Panc1 (cell line): ENCODE results near the gene ALDH2. TPM values are rescaled to one million over a fixed set of nuclear protein-coding genes. Genes with fewer than 3 reads are reported as not detected.

Experiments
- ATAC-seq: fragments of 200-7000 bp; cut with Tn5 transposase; 2 replicates; pipeline ENCODE4 v1.9.1; 2020; ENCODE audit warnings: mild to moderate bottlenecking, moderate library complexity
- BruUV-seq: library from RNA; stranded (reverse); fragments of 400-500 nt; replicated peaks from 2 replicates; lab custom pipeline; 2021; lab: Mats Ljungman, UMichigan
- CTCF ChIA-PET: fragments of 300-600 bp; sonication (Branson Sonifier 250); formaldehyde crosslinking; loops from one replicate; lab custom pipeline; 2022; ENCODE audit warnings: antibody characterized with exemption; lab: Charles Lee
- POLR2A ChIA-PET: fragments of 300-600 bp; sonication (Branson Sonifier 250); formaldehyde crosslinking; loops from one replicate; lab custom pipeline; 2022; ENCODE audit warnings: antibody characterized with exemption; lab: Charles Lee
- DNase-seq: peaks from one replicate; pipeline ENCODE4 v3.0.0-alpha.2; 2010; ENCODE audit warnings: low read depth, low spot score
- H3K27ac ChIP-seq: 2 replicates; pipeline ENCODE4 v1.5.1; 2011; ENCODE audit warnings: mild to moderate bottlenecking, low read length, inconsistent platforms
- H3K27me3 ChIP-seq: fragments of 200-500 bp; sonication (Bioruptor generic); 2 replicates; pipeline ENCODE4 v1.6.0; 2014; ENCODE audit warnings: low read length, inconsistent platforms; ENCODE audit not compliant: control insufficient read depth, insufficient read depth
- H3K36me3 ChIP-seq: fragments of 200-500 bp; sonication (Bioruptor generic); 2 replicates; pipeline ENCODE4 v1.5.1; 2014; ENCODE audit warnings: inconsistent platforms, mild to moderate bottlenecking, low read length, moderate library complexity; ENCODE audit not compliant: control insufficient read depth, insufficient read depth
- H3K4me1 ChIP-seq: 2 replicates; pipeline ENCODE4 v1.5.1; 2011; ENCODE audit warnings: inconsistent platforms, mild to moderate bottlenecking, low read length, moderate library complexity; ENCODE audit not compliant: control insufficient read depth, insufficient read depth
- H3K4me3 ChIP-seq, 2 experiments: 2 replicates each; pipeline ENCODE4 v1.5.1; 2011 to 2012; ENCODE audit warnings: low read depth in 2 of 2, low read length in 2 of 2, mild to moderate bottlenecking in 2 of 2, inconsistent platforms in 1 of 2, moderate library complexity in 1 of 2
- H3K9me3 ChIP-seq: fragments of 200-500 bp; sonication (Bioruptor generic); 2 replicates; pipeline ENCODE4 v1.5.1; 2014; ENCODE audit warnings: low read depth, mild to moderate bottlenecking, inconsistent platforms, low read length, moderate library complexity; ENCODE audit not compliant: control insufficient read depth, insufficient read depth
- CTCF ChIP-seq: fragments of 450-650 bp; IDR thresholded peaks from 2 replicates; pipeline ENCODE4 v1.5.1; 2017; ENCODE audit warnings: mild to moderate bottlenecking
- POLR2AphosphoS5 ChIP-seq: IDR thresholded peaks from 2 replicates; pipeline ENCODE4 v1.6.1; 2012; ENCODE audit warnings: mild to moderate bottlenecking, low read depth, low read length, moderate library complexity
- REST ChIP-seq, 2 experiments: IDR thresholded peaks; 2 replicates each; pipeline ENCODE4 v1.6.1; 2011 to 2012; ENCODE audit warnings: low read depth in 2 of 2, control low read depth in 1 of 2, low read length in 1 of 2, mild to moderate bottlenecking in 1 of 2, moderate library complexity in 1 of 2; ENCODE audit not compliant: insufficient read depth in 1 of 2
- SIN3A ChIP-seq: IDR thresholded peaks from 2 replicates; pipeline ENCODE4 v1.6.1; 2012; ENCODE audit warnings: low read depth, mild to moderate bottlenecking, low read length, moderate library complexity, borderline replicate concordance; ENCODE audit not compliant: insufficient read depth
- TCF7L2 ChIP-seq: IDR thresholded peaks from 2 replicates; pipeline ENCODE4 v1.6.1; 2011; ENCODE audit warnings: mild to moderate bottlenecking, low read depth, low read length, inconsistent platforms
- in situ Hi-C: cut with HindIII; loops from 2 replicates; pipeline ENCODE4 v1.10.0; 2016; ENCODE audit warnings: low sequenced_read_pairs, low pct_unique_long_range_greater_than_20kb
- intact Hi-C: fragments of 100-400 bp; cut with micrococcal nuclease; formaldehyde crosslinking; loops from one replicate; pipeline ENCODE4 v1.10.0; 2022; ENCODE audit not compliant: unreplicated experiment
- total RNA-seq: library from RNA; stranded (reverse); gene quantifications from one replicate; pipeline ENCODE4 v1.2.1, GENCODE V29; 2021; ENCODE audit not compliant: unreplicated experiment

Gene ALDH2
- total RNA-seq, 1 experiment from 2014 or later: 9.0 TPM

- intact Hi-C loops (no loop called here), in situ Hi-C loops (no loop called here)
- BruUV-seq: no TSS peak
- DNase-seq (no peak), ATAC-seq (no peak)
- Histone ChIP-seq H3K36me3 (no peaks in the 10 kb centered on the region), H3K27me3 (no peaks in the 10 kb centered on the region), H3K9me3 (no peaks in the 10 kb centered on the region), H3K4me3 (no peak overlapping the region), H3K4me1 (no peaks in the 10 kb centered on the region), H3K27ac (no peak overlapping the region)
- CTCF ChIA-PET: no interaction called here
- no peak for TF ChIP-seq REST (IDR thresholded peaks at IDR 0.05; ENCODE audit: insufficient read depth in 1 of 2, low read depth in 2 of 2, low read length in 1 of 2)
- no peak for TF ChIP-seq SIN3A
- TF ChIP-seq POLR2AphosphoS5: no peak
- TF ChIP-seq CTCF: no peak
- no peak for TF ChIP-seq TCF7L2
- POLR2A ChIA-PET: no interaction called here
Measured at GRCh38 chr12:111803851-111804250, 37.1 kb downstream of the ALDH2 start.

GRCh38 chr12:111806304-111806703 lies 39.6 kb downstream of the ALDH2 start:
- ChIA-PET POLR2A (no interaction called here), CTCF (no interaction called here)
- H3K27ac ChIP-seq: no peak overlapping the region
- H3K27me3 ChIP-seq: no peaks in the 10 kb centered on the region
- no TSS peak for BruUV-seq
- no peaks in the 10 kb centered on the region for H3K36me3 ChIP-seq
- TF ChIP-seq SIN3A (no peak), CTCF (no peak), REST (IDR thresholded peaks at IDR 0.05; ENCODE audit: insufficient read depth in 1 of 2, low read depth in 2 of 2, low read length in 1 of 2) (no peak), POLR2AphosphoS5 (no peak), TCF7L2 (no peak)
- intact Hi-C loops: no loop called here
- DNase-seq (no peak), ATAC-seq (no peak)
- no peaks in the 10 kb centered on the region for H3K9me3 ChIP-seq
- in situ Hi-C loops: no loop called here
- no peak overlapping the region for H3K4me3 ChIP-seq
- no peaks in the 10 kb centered on the region for H3K4me1 ChIP-seq
